GM23248 (cell line): Measurements from ENCODE around the gene RBP3.

Experiments used
- EZH2 ChIP-seq: fragments of 200-600 bp; sonication (generic); IDR thresholded peaks from 2 replicates; pipeline ENCODE4 v1.6.1; 2018; ENCODE audit warnings: antibody characterized with exemption, mild to moderate bottlenecking; ENCODE audit not compliant: insufficient read depth, poor library complexity, severe bottlenecking
- EZH2phosphoT487 ChIP-seq: fragments of 200-600 bp; sonication (generic); IDR thresholded peaks from 2 replicates; pipeline ENCODE4 v1.6.1; 2018; ENCODE audit warnings: antibody characterized with exemption, moderate library complexity, mild to moderate bottlenecking, low read depth; ENCODE audit not compliant: insufficient read depth

- TF ChIP-seq EZH2 (no peak), EZH2phosphoT487 (no peak)
Observed at GRCh38 chr10:47340608-47341170, 7.5 kb upstream of the RBP3 start.
